Measurements from ENCODE around the gene POLD2.
A peak's percentile ranks its signal among the peaks of the same experiment; 100 is the strongest.

POLD2 gene

DNA sequence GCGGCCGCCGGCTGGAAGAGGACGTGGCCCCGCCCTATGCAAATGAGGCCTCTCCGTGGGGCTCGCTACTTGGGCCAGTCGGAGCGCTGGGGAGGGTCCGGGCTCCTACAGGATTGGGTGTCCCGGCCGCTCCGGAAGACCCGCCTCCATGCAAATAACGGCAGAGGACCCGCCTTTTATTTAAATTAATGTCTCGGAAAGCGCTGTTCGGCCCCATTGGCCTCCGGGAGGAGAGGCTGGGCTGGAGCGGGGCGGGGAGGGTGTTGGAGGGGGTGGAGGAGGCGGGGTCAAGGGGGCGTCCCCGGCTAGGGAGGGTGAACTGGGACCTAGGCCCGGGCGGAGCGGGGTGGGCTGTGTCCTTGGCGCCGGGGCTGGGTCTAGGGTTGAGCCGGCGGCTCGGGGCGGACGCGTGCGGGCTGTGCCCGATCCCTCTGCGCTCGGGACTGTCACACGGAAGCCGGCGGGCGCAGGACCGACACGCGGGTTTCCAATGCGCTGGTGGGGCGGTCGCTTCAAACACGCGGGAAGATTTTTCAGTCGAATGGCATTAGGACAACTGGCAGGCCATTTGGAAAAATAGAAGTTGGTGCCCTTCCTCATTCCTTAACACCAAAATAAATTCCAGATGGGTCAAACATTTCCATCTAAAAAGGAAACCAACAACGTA, 40.7 kb downstream of the POLD2 start:
- DNase-seq (ENCODE audit: low read depth in 2 of 3, low spot score in 1 of 3) = peak; percentile 92 to 98 (median 97)

DNA sequence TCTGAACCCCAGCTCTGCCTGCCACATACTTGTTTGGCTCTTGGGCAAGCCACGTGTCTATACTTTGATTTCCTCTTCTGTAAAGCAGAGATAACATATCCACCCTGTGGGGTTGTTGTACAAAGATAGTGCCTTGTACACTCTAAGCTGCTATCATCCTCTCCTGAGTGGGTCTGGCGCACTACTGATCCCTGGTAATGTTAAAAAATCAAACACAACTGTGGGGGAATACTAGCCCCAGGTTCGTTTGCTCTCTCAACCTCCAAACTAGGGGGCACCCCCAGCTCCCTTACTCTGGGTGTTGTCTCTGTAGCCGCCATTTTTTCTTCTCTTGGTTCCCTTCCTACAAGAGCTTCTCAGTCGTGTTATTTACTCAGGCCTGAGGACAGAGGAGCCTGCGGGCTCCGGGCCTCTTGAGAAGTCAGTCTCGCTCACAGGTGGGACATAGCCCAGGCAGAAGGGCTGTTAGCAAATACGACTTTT, 42.0 kb downstream of the POLD2 start:
- DNase-seq (ENCODE audit: low read depth in 2 of 3, low spot score in 1 of 3) = no peak

- DNase-seq (ENCODE audit: low read depth in 2 of 3, low spot score in 1 of 3) = no peak
These were observed 42.6 kb downstream of the POLD2 start for GRCh38 chr7:44080686-44081265.

DNA sequence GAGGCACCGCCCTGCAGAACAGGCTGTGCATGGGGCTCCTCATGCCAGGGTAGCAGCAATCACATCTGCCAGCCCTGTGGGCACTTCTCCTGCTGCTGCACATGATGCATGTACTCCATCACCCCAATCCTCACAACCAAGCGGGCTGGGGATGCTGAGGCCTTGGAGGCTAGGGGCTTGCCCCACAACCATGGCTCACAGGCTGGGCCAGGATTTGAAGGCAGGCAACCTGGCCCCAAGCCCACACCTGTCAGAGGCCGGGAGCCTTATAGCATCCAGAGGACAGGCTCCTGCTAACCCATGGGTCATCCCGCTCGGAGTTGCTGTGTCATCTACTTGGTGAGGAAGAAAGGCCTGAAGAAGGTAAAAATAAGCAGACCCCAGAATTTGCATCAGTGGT, 43.2 kb downstream of the POLD2 start:
- no peak for DNase-seq (ENCODE audit: low read depth in 2 of 3, low spot score in 1 of 3)

DNA sequence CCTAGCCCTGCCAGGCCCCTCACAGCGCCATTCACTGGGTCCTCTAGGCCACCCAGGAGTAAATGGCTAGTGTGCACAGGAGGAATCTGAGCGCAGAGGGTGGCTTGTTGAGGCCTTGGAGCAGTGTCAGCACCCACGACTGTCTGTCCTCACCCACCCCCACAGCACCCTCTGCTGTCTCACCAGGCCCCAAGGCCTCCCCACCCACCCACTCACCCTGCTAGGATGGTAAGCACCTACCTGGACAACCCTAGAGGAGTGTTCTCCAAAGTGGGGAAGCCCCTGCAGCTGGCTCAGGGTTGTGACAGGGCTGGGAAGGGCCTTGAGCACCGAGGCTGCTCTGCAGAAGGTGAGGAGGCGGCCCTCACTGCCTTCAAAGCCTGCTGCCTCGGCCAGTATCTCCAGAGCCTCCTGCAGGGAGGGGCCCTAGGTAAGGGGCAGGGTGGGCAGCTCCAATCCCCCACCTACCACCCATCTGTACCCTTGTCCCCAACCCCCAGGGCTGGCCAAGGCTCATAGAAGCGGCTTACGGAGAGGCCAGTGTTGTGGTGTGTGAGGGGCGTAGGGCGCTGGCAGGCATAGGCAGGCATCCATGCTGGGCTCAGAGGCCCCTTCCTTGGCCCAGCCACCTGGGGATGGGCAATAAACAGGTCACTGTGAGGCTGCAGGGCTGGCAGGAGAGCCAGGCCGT, 43.9 kb downstream of the POLD2 start:
- DNase-seq (ENCODE audit: low read depth in 2 of 3, low spot score in 1 of 3) = no peak

- no peak for DNase-seq (ENCODE audit: low read depth in 2 of 3, low spot score in 1 of 3)
These were observed 44.8 kb downstream of the POLD2 start for GRCh38 chr7:44078521-44078920.

- no peak for DNase-seq (ENCODE audit: low read depth in 2 of 3, low spot score in 1 of 3)
These were observed 45.7 kb downstream of the POLD2 start for GRCh38 chr7:44077681-44078091.

DNA sequence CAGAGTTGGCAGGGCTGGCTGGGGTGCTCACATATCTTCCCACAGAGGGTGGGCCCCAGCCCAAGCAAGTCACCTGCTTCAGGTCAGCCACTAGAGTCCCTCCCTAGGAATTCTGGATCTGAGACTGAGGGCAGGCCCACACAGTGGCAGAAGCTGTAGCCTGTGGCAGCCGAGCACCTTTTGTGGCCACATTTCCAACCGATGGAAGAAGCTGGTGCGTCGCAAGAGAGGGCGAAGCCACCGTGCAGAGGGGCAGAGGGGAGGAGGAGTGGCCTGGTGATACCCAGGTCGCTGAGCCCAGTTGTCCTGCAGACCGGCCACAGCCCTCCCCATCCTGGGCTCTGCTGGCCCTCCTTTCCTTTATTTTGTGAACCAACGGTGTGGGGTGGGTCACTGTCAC, 46.3 kb downstream of the POLD2 start:
- no peak for DNase-seq (ENCODE audit: low read depth in 2 of 3, low spot score in 1 of 3)

DNA sequence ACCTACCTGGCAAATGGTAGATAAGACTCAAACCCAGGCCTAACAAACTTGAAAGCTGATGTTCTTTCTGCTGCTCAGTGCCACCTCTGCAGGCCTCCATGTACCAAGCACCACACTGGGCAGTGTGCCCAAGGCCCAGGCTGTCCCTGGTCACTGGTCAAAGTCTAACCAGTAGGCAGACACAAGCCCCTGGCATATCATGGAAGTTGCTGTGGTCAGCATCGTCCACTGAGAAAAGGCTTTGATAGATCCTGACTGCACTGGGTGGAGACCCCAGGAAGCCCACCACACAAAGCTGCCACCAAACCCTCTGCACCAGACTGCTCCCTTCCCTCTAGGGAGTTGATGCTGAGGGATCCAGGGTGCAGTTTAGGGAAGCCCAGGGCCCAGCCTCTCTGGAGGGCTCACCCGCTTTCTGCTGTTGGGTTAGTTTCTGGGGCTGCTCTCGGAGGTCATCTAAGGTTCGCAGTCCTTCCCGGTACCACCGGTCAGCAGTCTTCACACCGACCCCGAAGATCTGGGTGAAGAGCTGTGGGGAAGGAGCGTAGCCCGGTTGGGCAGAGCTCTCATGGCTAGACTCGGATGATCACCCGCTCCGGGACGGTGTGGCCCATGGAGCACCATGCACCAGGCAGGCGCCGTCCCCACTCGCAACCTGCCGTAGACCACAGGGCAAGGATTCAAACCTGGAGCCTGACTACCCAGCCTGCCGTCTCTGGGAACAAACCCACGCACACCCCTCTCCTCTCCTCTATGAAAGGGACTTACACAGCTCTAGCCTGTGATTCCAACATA, 47.0 kb downstream of the POLD2 start:
- DNase-seq (ENCODE audit: low read depth in 2 of 3, low spot score in 1 of 3) = no peak

GRCh38 chr7:44075296-44076075, 47.9 kb downstream of the POLD2 start:
- no peak for DNase-seq (ENCODE audit: low read depth in 2 of 3, low spot score in 1 of 3)

GRCh38 chr7:44074349-44074695, 49.0 kb downstream of the POLD2 start:
- no peak for DNase-seq (ENCODE audit: low read depth in 2 of 3, low spot score in 1 of 3)

DNA sequence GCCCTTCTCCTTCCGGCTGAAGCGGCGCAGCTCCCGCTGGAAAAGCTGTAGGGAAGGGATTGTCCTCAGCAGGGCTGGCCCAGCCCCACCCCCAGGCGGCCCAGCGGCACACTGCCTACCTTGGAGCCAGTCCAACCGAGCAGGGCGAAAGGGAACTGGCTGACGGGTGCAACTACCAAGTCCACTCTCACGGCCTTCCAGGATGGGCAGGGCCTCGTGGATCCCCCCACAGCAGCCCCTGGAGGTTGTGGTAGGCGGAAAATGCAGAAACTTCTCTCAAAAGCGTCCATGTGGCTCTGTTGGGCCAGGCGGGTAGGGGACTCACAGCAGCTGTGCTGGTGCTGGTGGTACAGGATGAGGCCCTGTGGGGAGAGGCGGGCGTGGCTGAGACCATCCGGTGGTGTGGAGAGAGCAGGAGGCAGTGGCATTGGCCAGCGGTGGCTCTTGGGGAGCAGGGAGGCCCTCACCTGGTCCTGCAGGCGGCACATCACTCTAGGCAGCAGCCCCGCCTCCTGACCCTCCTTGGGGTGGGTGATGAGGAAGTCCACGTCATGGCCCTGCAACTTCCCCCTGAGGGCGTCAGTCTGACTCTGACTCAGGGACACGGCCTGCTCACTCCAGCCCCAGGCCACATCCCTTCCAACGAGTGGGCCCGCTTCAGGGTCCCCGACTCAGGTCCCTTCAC, 49.5 kb downstream of the POLD2 start:
- DNase-seq (ENCODE audit: low read depth in 2 of 3, low spot score in 1 of 3) = no peak

- no peak for DNase-seq (ENCODE audit: low read depth in 2 of 3, low spot score in 1 of 3)
These were observed 50.8 kb downstream of the POLD2 start for GRCh38 chr7:44072364-44073231.

- no peak for DNase-seq (ENCODE audit: low read depth in 2 of 3, low spot score in 1 of 3)
These were observed 51.5 kb downstream of the POLD2 start for GRCh38 chr7:44071726-44072363.

- no peak for DNase-seq (ENCODE audit: low read depth in 2 of 3, low spot score in 1 of 3)
These were observed 55.3 kb downstream of the POLD2 start for GRCh38 chr7:44068054-44068453.

GRCh38 chr7:44067064-44067951, 56.0 kb downstream of the POLD2 start:
- no peak for DNase-seq (ENCODE audit: low read depth in 2 of 3, low spot score in 1 of 3)

- DNase-seq (ENCODE audit: low read depth in 2 of 3, low spot score in 1 of 3) = no peak
These were observed 56.8 kb downstream of the POLD2 start for GRCh38 chr7:44066494-44067063.

- no peak for DNase-seq (ENCODE audit: low read depth in 2 of 3, low spot score in 1 of 3)
These were observed 57.3 kb downstream of the POLD2 start for GRCh38 chr7:44066111-44066460.
